K562 (cell line): ENCODE measurements around the gene IQCK.

Experiments
- CHD1 ChIP-seq: fragments of 200-600 bp; sonication (generic); IDR thresholded peaks from one replicate; pipeline ENCODE4 v1.6.1; 2012; ENCODE audit warnings: mild to moderate bottlenecking, moderate library complexity, low read length, inconsistent platforms
- CXXC5 ChIP-seq: fragments of 250-450 bp; sonication (Bioruptor Pico); IDR thresholded peaks from 2 replicates; pipeline ENCODE4 v1.8.0; 2022; ENCODE audit warnings: inconsistent platforms, mild to moderate bottlenecking, moderate library complexity
- HOXB6 ChIP-seq: fragments of 250-450 bp; sonication (Bioruptor Pico); IDR thresholded peaks from 2 replicates; pipeline ENCODE4 v1.5.1; 2022; ENCODE audit warnings: mild to moderate bottlenecking, borderline replicate concordance
- NFATC3 ChIP-seq: fragments of 450-650 bp; IDR thresholded peaks from 2 replicates; pipeline ENCODE4 v1.6.1; 2017; ENCODE audit warnings: mild to moderate bottlenecking
- NR2C1 ChIP-seq, 2 experiments: fragments of 450-650 bp; IDR thresholded peaks; 2 replicates each; pipeline ENCODE4 v1.6.1; 2017; ENCODE audit warnings: mild to moderate bottlenecking in 2 of 2, antibody characterized with exemption in 1 of 2, inconsistent platforms in 1 of 2, missing compliant biosample characterization in 1 of 2, missing genetic modification characterization in 1 of 2
- RFX5 ChIP-seq: IDR thresholded peaks from 2 replicates; pipeline ENCODE4 v1.6.1; 2011; ENCODE audit warnings: low read depth, mild to moderate bottlenecking, improper control_type of control experiment, low read length
- TBL1XR1 ChIP-seq, 2 experiments: IDR thresholded peaks; 2 replicates each; pipeline ENCODE4 v1.6.1; 2012; ENCODE audit warnings: improper control_type of control experiment in 2 of 2, low read length in 2 of 2, mild to moderate bottlenecking in 1 of 2
- TF ChIP-seq, protein P1 (sequence below), 3 experiments: IDR thresholded peaks in 2 of 3; conservative IDR thresholded peaks in 1 of 3; 2 replicates each; pipeline ENCODE4 v1.5.1; 2011 to 2012; ENCODE audit warnings: low read length in 3 of 3, mild to moderate bottlenecking in 3 of 3, control low read depth in 2 of 3, improper control_type of control experiment in 1 of 3, inconsistent platforms in 1 of 3, low read depth in 1 of 3, mixed read lengths in 1 of 3, moderate library complexity in 1 of 3; ENCODE audit not compliant: insufficient read depth in 2 of 3

- no peak for TF ChIP-seq CHD1
- TF ChIP-seq NFATC3, result no peak
- TF ChIP-seq, protein P1, sequence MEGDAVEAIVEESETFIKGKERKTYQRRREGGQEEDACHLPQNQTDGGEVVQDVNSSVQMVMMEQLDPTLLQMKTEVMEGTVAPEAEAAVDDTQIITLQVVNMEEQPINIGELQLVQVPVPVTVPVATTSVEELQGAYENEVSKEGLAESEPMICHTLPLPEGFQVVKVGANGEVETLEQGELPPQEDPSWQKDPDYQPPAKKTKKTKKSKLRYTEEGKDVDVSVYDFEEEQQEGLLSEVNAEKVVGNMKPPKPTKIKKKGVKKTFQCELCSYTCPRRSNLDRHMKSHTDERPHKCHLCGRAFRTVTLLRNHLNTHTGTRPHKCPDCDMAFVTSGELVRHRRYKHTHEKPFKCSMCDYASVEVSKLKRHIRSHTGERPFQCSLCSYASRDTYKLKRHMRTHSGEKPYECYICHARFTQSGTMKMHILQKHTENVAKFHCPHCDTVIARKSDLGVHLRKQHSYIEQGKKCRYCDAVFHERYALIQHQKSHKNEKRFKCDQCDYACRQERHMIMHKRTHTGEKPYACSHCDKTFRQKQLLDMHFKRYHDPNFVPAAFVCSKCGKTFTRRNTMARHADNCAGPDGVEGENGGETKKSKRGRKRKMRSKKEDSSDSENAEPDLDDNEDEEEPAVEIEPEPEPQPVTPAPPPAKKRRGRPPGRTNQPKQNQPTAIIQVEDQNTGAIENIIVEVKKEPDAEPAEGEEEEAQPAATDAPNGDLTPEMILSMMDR (IDR thresholded peaks at IDR 0.05 in 2 of 3, conservative IDR thresholded peaks at IDR 0.05 in 1 of 3; ENCODE audit: insufficient read depth in 2 of 3, low read depth in 1 of 3, low read length in 3 of 3), result no peak
- no peak for TF ChIP-seq RFX5
- no peak for TF ChIP-seq CXXC5 (CRISPR knock-in tag)
- no peak for TF ChIP-seq HOXB6 (CRISPR knock-in tag)
- TF ChIP-seq NR2C1 (IDR thresholded peaks at IDR 0.05), result no peak
- no peak for TF ChIP-seq NR2C1 (tag; IDR thresholded peaks at IDR 0.05)
- TF ChIP-seq TBL1XR1 (IDR thresholded peaks at IDR 0.05; ENCODE audit: low read length in 2 of 2), result no peak
Observed at GRCh38 chr16:19690196-19690595, 27.9 kb upstream of the IQCK start.
